OCI-M2 (cell line): ENCODE results near the gene ZGLP1.

Experiments
- DNase-seq: peaks from one replicate; lab custom pipeline; 2025; ENCODE audit not compliant: unreplicated experiment; lab: John Stamatoyannopoulos, UW

The ZGLP1 gene

GRCh38 chr19:10255358-10255757, 54.3 kb downstream of the ZGLP1 start:
- no peak for DNase-seq
